ENCODE measurements around the gene AATK. TPM values are rescaled to one million over a fixed set of nuclear protein-coding genes. Genes with fewer than 3 reads are reported as not detected.

AATK gene
- total RNA-seq, 2 experiments from 2014 or later: 0.78 to 1.0 TPM

Small RNA genes lying within 50 kb of the gene (microRNA-seq; reads per million reads assigned to microRNA genes)
- not detected for gene MIR1250 (ENCODE audit: borderline microRNAs expressed, borderline number of aligned reads, borderline replicate concordance)
- not detected for gene MIR3065 (ENCODE audit: borderline microRNAs expressed, borderline number of aligned reads, borderline replicate concordance)
- not detected for gene MIR338 (ENCODE audit: borderline microRNAs expressed, borderline number of aligned reads, borderline replicate concordance)
- not detected for gene MIR657 (ENCODE audit: borderline microRNAs expressed, borderline number of aligned reads, borderline replicate concordance)

Other genes with a start within 250 kb of the AATK start
- gene CHMP6, start 174.4 kb downstream of the AATK start, total RNA-seq: 10 to 100 TPM; 17.1 to 17.3 TPM
- 1 to 10 TPM; 3.3 to 3.6 TPM for gene BAIAP2, start 131.1 kb downstream of the AATK start, total RNA-seq
- gene PVALEF, start 714 bp downstream of the AATK start, total RNA-seq: not detected
- 10 to 100 TPM; 11.1 to 11.3 TPM for gene CEP131, start 56.7 kb upstream of the AATK start, total RNA-seq
- 10 to 100 TPM; 20.0 to 24.6 TPM for gene TEPSIN, start 72.8 kb upstream of the AATK start, total RNA-seq
- 10 to 100 TPM; 49.8 to 55.9 TPM for gene NDUFAF8, start 73.1 kb upstream of the AATK start, total RNA-seq
- 10 to 100 TPM; 60.7 to 60.9 TPM for gene SLC38A10, start 129.1 kb upstream of the AATK start, total RNA-seq
- under 1 TPM in 1 of 2 experiments, not detected in 1; 0.10 TPM for gene BAHCC1, start 229.2 kb upstream of the AATK start, total RNA-seq

All from activated CD4-positive, alpha-beta memory T cell treated with anti-CD3 and anti-CD28 coated beads for 36 hours (primary cell).